Activated T-helper 1 cell treated with anti-CD3 and anti-CD28 coated beads, Interleukin-2, amount 50 U/mL, for 16 hours (primary cell): ENCODE results near the gene NCOA3.
"Not testable (repeated sequence)": the region's sequence is repeated elsewhere in the genome, so short reads cannot be mapped to it uniquely, and the experiment has no call there.

Source experiments
- DNase-seq, 2 donors: peaks; one replicate each; pipeline ENCODE4 v3.0.0-alpha.2; 2020; ENCODE audit warnings: low read depth in 1 of 2, low spot score in 1 of 2

NCOA3 gene

GRCh38 chr20:47561603-47562583, 60.2 kb downstream of the NCOA3 start:
- DNase-seq = no peak

- no peak for DNase-seq
Observed at GRCh38 chr20:47566269-47566668, 64.6 kb downstream of the NCOA3 start.

GRCh38 chr20:47568019-47568418, 66.3 kb downstream of the NCOA3 start:
- no peak for DNase-seq

GRCh38 chr20:47568837-47569410, 67.2 kb downstream of the NCOA3 start:
- no peak for DNase-seq

GRCh38 chr20:47571426-47571825, 69.7 kb downstream of the NCOA3 start:
- DNase-seq = no peak

- no peak for DNase-seq
Observed at GRCh38 chr20:47572105-47572729, 70.5 kb downstream of the NCOA3 start.

- DNase-seq = no peak
Observed at GRCh38 chr20:47573559-47573958, 71.9 kb downstream of the NCOA3 start.

- DNase-seq = no peak
Observed at GRCh38 chr20:47574616-47575364, 73.1 kb downstream of the NCOA3 start.

- no peak for DNase-seq
Observed at GRCh38 chr20:47576516-47577033, 74.9 kb downstream of the NCOA3 start.

GRCh38 chr20:47577314-47577713, 75.6 kb downstream of the NCOA3 start:
- no peak for DNase-seq

GRCh38 chr20:47578543-47578942, 76.9 kb downstream of the NCOA3 start:
- no peak for DNase-seq

- DNase-seq = not testable (repeated sequence)
Observed at GRCh38 chr20:47580686-47581085, 79.0 kb downstream of the NCOA3 start.

- DNase-seq = no peak
Observed at GRCh38 chr20:47581090-47581489, 79.4 kb downstream of the NCOA3 start.

- no peak for DNase-seq
Observed at GRCh38 chr20:47583551-47583950, 81.9 kb downstream of the NCOA3 start.

- DNase-seq = no peak
Observed at GRCh38 chr20:47585087-47585747, 83.5 kb downstream of the NCOA3 start.

- DNase-seq = no peak
Observed at GRCh38 chr20:47586649-47587294, 85.1 kb downstream of the NCOA3 start.

- no peak for DNase-seq
Observed at GRCh38 chr20:47588158-47588557, 86.5 kb downstream of the NCOA3 start.

- no peak for DNase-seq
Observed at GRCh38 chr20:47591231-47591630, 89.5 kb downstream of the NCOA3 start.

GRCh38 chr20:47594157-47594556, 92.5 kb downstream of the NCOA3 start:
- no peak for DNase-seq

- not testable (repeated sequence) for DNase-seq
Observed at GRCh38 chr20:47595138-47595537, 93.5 kb downstream of the NCOA3 start.
